ENCODE measurements around the gene HSPB3. TPM values are rescaled to one million over a fixed set of nuclear protein-coding genes. Genes with fewer than 3 reads are reported as not detected.

Gene HSPB3
- total and polyA plus RNA-seq, 2 of the 8 experiments (the other 6 are each of a cell fraction or from before 2014, with no cell fraction given) = not detected

- TF ChIP-seq CHD7 (IDR thresholded peaks at IDR 0.05; ENCODE audit: insufficient replicate concordance, low read length) (no peak), SAP30 (IDR thresholded peaks at IDR 0.05; ENCODE audit: insufficient read depth, insufficient replicate concordance, low read length) (no peak), ASH2L (IDR thresholded peaks at IDR 0.05; ENCODE audit: low read length) (no peak), CHD2 (IDR thresholded peaks at IDR 0.05; ENCODE audit: low read length) (no peak), USF2 (IDR thresholded peaks at IDR 0.05; ENCODE audit: low read length) (no peak), KDM5A (IDR thresholded peaks at IDR 0.05; ENCODE audit: low read length) (no peak), RBBP5 (IDR thresholded peaks at IDR 0.05; ENCODE audit: borderline replicate concordance, low read depth, low read length) (no peak)
Observed at GRCh38 chr5:54440456-54440893, 15.0 kb upstream of the HSPB3 start (continued).

Data from H1 (cell line).